ENCODE measurements around the gene VAMP8.
"Not testable (repeated sequence)": the region's sequence is repeated elsewhere in the genome, so short reads cannot be mapped to it uniquely, and the experiment has no call there.

Gene VAMP8

DNA sequence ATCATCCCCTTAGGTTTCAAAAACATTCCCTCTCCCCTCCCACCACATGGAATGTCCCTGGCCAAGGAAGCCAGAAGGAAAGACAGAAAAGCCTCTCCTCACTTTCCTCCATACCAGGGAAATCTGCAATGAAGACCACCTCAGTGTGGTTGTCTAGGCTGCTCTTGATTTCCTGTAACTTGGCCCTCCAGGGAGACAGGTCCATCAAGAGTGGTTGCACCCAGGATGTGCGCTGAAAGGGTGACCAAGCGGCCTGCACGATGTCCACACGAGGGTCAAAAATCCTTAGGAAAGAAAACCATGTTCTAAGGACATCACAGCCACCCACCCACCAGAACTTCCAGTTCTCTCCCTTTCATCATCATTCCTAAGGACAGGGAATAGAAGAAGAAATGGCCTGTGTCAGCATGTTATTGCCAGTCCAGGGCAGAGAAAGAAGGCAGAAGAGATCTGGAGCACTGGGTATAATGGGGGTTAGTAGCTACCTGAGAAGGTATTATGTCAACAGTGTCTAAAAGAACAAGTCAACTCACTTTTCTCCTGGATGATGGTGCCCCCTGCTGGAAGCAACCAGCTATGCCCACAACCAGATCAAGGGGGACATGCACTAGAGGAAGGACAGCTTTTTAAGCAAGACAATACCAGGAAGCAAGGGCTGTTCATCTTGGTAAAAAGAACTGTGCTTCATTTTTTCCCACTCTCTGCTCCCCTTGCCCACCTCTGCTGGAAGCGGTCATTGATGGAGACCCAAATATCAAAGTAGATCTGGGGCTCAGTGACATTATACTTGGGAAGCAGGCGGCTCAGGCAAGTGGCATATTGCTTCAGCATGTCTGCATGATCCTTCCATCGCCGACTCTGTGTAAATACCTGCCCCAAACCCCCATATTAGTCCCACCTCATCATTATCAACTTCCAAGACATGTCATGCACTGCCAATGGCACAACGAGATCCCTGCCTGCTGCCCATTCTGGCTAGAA lies 25.4 kb upstream of the VAMP8 start:
- TF ChIP-seq GATA1 (IDR thresholded peaks at IDR 0.05; ENCODE audit: low read depth, low read length) (no peak), POLR2A (IDR thresholded peaks at IDR 0.05; ENCODE audit: low read length) (no peak)
- peak; percentile 84 to 93 for DNase-seq

DNA sequence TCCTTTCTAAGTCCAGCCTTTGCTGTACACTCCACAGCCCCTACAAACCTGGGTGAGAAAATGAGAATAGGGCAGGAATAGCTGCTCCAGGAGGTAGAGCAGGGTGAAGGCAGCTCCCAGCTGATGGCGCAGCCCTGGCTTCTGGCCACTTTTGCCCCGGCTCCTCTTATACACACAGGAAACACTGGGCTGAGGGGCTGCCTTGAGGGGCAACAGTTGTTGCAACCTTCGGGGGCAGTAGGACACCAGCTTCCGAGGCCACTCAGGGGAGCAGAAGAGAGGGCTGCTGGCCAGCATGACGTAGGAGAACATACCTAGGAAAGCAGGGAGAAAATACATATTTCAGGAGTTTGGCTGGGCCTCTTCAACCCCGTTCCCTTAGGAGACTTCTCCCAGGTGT lies 24.2 kb upstream of the VAMP8 start:
- DNase-seq = no peak
- TF ChIP-seq GATA1 (IDR thresholded peaks at IDR 0.05; ENCODE audit: low read depth, low read length) = no peak
- TF ChIP-seq POLR2A (IDR thresholded peaks at IDR 0.05; ENCODE audit: low read length) = no peak

DNA sequence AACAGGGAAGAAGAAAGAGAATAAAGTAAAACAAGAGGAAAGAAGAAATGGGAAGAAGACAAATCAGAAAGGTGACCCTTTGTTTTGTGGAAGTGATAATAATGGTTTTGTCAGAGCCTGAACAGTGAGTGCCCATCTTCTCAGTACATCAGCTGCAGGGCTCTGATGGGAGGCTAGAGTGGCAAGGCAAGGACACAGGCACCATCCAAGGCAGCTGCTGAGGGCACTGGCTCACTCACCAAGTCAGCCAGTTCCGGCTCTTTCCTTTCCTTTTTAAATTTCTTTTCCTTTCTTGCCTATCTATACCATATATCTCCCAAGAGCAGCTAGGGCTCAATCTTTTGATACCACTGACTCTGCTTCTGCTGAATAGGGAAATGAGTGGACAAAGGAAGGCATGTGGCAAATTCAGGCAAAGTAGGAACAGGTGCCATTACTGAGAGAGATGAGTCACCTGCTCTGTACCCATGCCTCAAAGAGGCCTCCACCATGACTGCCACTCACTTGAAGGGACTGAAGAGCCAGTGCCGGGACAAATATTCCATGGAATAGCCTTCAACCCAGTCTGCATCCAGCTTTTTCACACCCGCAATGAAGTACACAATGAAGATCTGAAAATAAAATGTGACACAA lies 22.3 kb upstream of the VAMP8 start:
- TF ChIP-seq GATA1 (IDR thresholded peaks at IDR 0.05; ENCODE audit: low read depth, low read length) = no peak
- TF ChIP-seq POLR2A (IDR thresholded peaks at IDR 0.05; ENCODE audit: low read length) = no peak

DNA sequence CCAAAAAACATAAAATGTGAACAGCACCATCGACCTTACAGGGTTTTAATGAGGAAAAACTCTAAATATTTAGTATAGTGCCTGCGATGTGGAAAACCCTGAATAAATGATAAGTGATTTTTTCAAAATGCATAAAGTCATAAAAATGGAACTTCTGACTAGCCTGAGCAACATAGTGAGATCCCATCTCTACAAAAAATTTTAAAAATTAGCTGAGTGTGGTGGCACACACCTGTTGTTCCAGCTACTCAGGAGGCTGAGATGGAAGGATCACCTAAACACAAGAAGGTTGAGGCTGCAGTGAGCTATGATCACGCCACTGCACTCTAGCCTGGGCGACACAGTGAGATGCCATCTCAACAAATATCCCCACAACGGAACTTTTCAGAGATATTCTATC lies 20.3 kb upstream of the VAMP8 start:
- no peak for TF ChIP-seq GATA1 (IDR thresholded peaks at IDR 0.05; ENCODE audit: low read depth, low read length)
- TF ChIP-seq POLR2A (IDR thresholded peaks at IDR 0.05; ENCODE audit: low read length) = no peak
- DNase-seq = no peak

More for the DNA sequence above, 22.3 kb upstream of the VAMP8 start:
- DNase-seq = no peak

DNA sequence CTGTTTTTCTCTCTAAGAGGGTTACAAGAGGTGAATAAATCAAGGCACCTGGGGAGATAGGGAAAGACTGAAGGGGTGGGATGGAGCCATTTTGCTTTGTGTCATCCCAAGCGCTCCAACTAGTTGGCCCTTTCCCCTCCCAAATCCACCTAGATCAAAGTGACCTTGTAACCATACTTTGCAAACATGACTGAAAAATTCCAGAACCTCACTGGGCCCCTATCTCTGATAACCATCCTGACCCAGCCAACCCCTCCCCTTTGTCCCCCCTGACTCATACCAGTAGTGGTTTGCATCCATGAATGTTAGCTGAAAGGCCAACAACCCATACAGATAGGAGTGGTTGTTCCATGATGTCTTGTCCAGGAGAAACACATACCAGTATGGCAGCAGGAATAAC lies 19.2 kb upstream of the VAMP8 start:
- TF ChIP-seq GATA1 (IDR thresholded peaks at IDR 0.05; ENCODE audit: low read depth, low read length) (no peak), POLR2A (IDR thresholded peaks at IDR 0.05; ENCODE audit: low read length) (no peak)
- peak in 1 of 2 experiments; percentile 43 for DNase-seq

DNA sequence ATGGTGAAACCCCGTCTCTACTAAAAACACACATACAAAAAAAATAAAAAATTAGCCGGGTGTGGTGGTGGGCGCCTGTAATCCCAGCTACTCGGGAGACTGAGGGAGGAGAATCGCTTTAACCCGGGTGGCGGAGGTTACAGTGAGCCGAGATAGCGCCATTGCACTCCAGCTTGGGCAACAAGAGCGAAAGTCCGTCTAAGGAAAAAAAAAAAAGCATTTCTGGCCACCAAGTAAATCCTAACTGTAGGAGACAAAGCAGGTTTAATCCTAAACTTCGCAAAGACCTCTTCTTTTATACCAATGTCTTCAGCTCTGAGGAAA lies 17.0 kb upstream of the VAMP8 start:
- not testable (repeated sequence) for DNase-seq

DNA sequence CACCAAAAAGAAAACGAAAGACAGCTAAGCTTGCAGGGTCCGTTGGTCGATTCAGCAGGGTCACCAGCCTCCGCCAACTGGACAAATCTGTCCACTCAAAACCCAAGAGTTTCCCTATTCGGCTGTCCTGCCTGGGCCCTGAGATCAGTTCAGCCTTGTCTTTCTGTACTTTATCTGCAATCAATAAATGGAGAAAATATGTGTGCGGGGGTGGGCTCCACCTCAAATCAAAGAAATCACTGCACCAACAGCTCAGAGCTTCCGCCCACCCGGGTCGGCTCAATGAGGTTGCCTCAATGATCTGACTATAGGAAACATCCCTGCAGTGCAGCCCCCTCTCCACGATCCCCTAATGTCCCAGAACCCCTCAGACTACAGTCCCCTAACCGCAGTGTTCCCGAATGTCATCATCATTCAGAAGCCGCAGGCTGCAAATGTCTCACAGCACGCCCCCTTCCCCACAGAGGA lies 16.5 kb upstream of the VAMP8 start:
- DNase-seq = no peak
- TF ChIP-seq GATA1 (IDR thresholded peaks at IDR 0.05; ENCODE audit: low read depth, low read length) (no peak), POLR2A (IDR thresholded peaks at IDR 0.05; ENCODE audit: low read length) (no peak)

DNA sequence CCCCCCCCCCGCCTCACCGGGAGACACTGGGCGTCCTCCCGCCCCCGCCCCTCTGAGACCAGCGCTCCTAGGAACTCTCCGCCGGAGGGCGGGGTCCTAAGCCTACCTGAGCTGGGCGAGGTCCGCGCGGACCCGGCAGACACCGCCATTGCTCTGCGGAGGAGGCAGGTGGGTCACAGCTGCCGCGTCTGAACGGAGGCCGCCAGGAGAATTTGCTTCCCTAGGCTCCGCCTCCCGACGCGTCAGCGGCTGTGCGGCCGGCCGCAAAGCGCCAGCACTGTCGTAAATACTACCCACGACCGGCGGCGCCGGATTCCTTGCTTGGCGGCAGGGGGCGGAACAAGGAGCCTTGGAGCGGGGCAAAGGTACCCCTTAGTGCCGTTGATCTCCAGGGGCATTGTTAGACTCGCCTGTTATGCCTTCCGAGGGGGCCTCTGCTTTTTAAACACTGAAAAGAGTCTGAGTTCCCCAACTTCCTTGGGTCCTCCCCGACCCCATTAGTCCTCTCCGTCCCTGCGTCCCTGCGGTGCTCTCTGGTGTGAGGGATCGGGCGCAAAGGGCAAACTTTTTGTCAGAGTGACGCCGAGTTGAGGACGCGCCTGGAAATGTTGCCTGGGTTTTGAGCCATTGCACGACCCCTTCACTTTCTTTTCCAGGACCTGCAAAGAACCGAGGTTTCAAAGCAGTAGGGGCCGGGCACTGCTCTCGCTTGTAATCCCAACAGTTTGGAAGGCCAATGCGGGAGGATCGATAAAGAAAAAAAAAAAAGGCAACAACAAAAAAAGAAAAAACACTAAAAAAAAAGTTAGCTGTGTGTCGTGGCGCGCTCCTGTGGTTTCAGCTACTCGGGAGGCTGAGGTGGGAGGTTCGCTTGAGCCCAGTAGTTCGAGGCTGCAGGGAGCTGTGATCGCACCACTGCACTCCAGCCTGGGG lies 15.8 kb upstream of the VAMP8 start, which contains the start of gene GGCX:
Gene GGCX (minus strand): TSS at position 214 of the 933 bp plus-strand sequence. CDS start 65 bp downstream, at position 149.
- TF ChIP-seq GATA1 (IDR thresholded peaks at IDR 0.05; ENCODE audit: low read depth, low read length) (no peak), POLR2A (IDR thresholded peaks at IDR 0.05; ENCODE audit: low read length) (peak; percentile 97)

DNA sequence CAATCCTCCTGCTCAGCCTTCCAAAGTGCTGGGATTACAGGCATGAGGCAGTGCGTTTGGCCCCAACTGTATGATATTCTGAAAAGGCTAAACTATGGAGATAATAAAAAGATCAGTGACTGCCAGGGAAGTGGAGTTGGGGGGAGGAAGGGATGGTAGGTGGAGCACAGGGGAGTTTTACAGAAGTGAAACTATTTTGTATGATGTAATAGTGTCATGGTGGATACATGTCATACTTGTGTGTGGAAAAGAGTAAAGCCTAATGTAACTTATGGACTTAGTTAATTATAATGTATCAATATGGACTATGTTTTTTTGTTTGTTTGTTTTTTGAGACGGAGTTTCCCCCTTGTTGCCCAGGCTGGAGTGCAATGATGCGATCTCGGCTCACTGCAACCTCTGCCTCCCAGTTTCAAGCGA lies 13.2 kb upstream of the VAMP8 start:
- no peak for TF ChIP-seq POLR2A (IDR thresholded peaks at IDR 0.05; ENCODE audit: low read length)
- peak; percentile 25 to 60 for DNase-seq

More for the DNA sequence above, 15.8 kb upstream of the VAMP8 start, which contains the start of gene GGCX:
- DNase-seq = peak; percentile 97

DNA sequence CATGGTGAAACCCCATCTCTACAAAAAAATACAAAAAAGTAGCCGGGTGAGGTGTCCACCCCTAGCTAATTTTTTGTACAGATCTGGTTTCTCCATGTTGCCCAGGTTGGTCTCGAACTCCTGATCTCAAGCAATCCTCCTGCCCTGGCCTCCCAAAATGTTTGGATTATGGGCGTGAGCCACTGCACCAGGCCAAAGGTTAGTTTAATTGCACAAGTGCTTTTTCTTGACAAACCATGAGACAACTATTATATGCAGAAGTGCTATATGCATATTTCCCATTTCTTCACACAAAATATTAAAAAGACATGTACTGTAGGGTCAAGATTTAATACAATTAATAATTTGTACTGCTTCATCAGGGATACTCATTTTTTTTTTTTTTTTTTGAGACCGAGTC lies 11.1 kb upstream of the VAMP8 start:
- TF ChIP-seq POLR2A (IDR thresholded peaks at IDR 0.05; ENCODE audit: low read length) = no peak
- no peak for TF ChIP-seq GATA1 (IDR thresholded peaks at IDR 0.05; ENCODE audit: low read depth, low read length)
- no peak for DNase-seq

DNA sequence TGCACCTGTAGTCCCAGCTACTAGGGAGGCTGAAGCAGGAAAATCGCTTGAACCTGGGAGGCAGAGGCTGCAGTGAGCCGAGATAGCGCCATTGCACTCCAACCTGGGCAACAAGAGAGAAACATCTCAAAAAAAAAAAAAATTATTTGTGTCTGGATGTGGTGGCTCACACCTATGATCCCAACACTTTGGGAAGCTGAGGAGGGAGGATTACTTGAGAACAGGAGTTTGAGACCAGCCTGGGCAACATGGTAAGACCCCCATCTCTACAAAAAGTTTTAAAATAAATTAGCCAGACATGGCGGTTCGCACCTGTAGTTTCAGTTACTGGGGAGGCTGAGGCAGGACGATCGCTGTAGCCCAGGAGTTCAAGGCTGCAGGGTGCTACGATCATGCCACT lies 1.6 kb upstream of the VAMP8 start:
- TF ChIP-seq GATA1 (IDR thresholded peaks at IDR 0.05; ENCODE audit: low read depth, low read length) = no peak
- DNase-seq = no peak

DNA sequence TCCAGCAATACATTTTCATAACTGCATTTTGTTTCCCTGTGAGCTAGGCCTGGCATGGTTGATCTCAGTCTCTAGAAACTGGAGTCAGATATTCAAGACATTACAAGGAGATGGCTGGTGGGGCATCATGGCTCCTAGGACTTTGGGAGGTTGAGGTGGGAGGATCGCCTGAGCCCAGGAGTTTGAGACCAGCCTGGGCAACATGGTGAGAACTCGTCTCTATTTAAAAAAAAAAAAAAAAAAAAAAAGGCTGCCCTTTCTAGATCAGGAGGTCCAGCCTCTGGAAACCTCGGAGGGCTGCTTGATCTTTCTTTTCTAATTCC lies 362 bp upstream of the VAMP8 start:
- TF ChIP-seq POLR2A (IDR thresholded peaks at IDR 0.05; ENCODE audit: low read length) (no peak), GATA1 (IDR thresholded peaks at IDR 0.05; ENCODE audit: low read depth, low read length) (no peak)

DNA sequence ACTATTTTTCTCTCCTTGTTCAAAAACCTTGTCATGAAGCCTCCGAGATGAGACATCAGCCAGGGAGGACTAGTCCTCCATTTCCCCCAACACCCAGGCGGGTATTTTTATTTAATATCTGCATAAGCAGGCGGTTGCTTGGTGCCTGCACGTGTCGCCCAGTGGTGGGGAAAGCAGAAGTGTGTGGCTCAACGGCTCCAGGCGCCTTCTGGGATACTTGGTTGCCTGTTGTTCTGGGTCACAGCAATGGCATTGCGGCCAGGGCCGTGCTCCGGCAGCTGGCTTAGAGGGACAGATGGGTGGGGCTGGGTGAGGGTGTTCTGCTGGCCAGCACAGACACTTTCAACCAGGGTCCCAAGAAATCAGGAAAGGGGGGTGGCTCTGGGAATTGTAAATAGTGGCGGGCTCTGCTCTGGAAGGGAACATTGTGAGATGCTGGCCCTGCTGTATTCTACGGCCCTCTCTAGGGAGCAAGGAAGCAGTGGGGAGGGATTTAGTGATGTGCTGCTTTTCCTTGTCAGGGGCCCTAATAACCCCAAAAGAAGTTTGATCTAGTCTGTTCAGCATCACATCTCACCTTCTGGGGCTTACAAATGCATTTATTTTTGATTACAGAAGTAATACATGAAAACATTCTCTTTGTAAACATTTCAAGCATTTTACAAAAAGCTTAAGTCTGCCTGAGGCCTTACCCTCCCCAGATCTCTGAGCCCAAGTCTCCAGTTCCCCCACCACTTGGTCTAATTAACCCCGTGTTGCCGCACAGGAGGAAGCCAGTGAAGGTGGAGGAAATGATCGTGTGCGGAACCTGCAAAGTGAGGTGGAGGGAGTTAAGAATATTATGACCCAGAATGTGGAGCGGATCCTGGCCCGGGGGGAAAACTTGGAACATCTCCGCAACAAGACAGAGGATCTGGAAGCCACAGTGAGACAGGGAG lies 1.1 kb downstream of the VAMP8 start:
- DNase-seq = peak; percentile 60 to 66
- TF ChIP-seq GATA1 (IDR thresholded peaks at IDR 0.05; ENCODE audit: low read depth, low read length) (no peak), POLR2A (IDR thresholded peaks at IDR 0.05; ENCODE audit: low read length) (no peak)

More for the DNA sequence above, 362 bp upstream of the VAMP8 start:
- DNase-seq = no peak

All from erythroblast (primary cell).